Activated T-cell treated with anti-CD3 and anti-CD28 coated beads, Interleukin-2, amount 50 U/mL, for 48 hours (primary cell): ENCODE data around the gene TBC1D5.
A peak's percentile ranks its signal among the peaks of the same experiment; 100 is the strongest.
"Not testable (repeated sequence)": the region's sequence is repeated elsewhere in the genome, so short reads cannot be mapped to it uniquely, and the experiment has no call there.

Source experiments
- DNase-seq, 2 experiments: peaks; one replicate each; pipeline ENCODE4 v3.0.0-alpha.2; 2020

The TBC1D5 gene, protein sequence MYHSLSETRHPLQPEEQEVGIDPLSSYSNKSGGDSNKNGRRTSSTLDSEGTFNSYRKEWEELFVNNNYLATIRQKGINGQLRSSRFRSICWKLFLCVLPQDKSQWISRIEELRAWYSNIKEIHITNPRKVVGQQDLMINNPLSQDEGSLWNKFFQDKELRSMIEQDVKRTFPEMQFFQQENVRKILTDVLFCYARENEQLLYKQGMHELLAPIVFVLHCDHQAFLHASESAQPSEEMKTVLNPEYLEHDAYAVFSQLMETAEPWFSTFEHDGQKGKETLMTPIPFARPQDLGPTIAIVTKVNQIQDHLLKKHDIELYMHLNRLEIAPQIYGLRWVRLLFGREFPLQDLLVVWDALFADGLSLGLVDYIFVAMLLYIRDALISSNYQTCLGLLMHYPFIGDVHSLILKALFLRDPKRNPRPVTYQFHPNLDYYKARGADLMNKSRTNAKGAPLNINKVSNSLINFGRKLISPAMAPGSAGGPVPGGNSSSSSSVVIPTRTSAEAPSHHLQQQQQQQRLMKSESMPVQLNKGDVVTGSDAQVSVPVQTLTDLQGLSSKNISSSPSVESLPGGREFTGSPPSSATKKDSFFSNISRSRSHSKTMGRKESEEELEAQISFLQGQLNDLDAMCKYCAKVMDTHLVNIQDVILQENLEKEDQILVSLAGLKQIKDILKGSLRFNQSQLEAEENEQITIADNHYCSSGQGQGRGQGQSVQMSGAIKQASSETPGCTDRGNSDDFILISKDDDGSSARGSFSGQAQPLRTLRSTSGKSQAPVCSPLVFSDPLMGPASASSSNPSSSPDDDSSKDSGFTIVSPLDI

DNA sequence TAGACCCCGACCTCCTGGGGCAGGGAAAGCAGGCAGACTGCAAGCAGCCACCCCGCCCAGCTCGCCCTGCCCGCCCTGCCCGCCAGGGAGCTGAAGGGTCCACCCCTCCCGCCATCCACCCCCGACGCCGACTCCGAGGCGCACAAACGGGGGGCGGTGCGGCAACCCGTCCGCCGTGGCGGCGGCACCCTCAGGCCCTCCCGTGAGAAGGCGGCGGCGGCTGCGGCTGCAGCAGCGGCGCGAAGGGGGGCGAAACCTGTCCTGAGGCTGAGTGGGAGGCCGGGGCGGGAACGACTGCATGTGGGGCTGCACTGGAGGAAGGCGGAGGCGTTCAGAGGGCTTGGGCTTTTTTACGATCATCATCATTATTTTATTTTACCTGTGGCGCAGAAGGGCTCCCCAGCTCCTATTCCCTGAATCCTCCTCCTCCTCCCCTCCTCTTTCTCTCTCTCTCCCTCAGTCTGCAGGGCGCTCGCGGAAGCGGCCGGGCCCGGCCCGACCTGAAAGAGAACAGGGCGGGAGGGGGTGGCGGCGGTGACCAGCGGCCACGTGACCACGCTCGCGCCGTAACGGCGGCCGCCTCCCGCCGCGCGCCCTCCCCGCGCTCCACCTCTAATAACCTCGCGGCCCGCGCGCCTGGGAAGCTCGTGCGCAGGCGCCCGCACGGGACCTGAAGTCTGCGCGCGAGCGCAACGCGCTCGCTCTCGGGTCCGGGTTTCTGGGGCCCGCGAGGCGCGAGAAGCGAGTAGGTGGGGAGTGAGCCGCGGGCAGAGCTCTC is at the start of gene TBC1D5:
TSS of gene TBC1D5 (minus strand) at position 530 of the 778 bp plus-strand sequence. CDS start 234,061 bp downstream, outside the sequence.
- DNase-seq: peak; percentile 95

DNA sequence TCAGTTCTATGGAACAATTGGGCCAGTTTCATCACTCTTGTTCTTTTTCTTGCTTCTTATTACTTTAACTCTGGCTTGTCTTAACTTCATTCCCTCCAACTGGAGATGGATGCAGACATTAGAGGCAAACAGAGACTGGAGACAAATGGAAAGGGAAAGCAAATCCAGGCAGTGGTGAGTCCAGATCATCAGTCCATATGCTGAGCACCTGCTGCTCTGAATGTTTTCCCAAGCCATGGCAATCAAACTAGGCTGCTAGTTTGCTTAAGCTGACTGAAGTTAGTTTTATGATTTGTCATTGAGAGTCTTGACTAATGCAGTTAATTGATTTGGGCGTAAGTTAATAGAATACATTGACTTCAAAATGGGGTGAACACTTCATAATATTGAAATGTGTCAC is 41.0 kb upstream of the TBC1D5 start:
- DNase-seq: no peak

DNA sequence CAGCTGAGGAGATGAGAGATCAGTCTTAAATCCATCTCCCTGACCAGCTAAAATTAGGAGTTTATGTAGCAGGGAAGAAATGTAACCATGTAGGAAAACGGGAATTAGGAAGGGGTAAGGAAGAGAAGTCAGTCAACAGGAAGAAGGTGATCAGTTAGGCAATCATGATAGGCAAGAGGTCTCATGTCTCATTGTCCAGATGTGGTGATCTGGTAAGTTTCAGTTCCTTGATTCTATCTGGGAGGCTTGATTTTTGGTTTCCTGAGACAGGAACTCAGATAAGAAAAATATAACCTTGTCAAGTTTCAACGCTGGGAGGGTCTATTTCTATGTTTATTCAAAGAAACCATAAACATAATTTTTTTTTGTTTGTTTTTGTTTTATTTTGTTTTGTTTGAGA is 40.3 kb upstream of the TBC1D5 start:
- DNase-seq: no peak

DNA sequence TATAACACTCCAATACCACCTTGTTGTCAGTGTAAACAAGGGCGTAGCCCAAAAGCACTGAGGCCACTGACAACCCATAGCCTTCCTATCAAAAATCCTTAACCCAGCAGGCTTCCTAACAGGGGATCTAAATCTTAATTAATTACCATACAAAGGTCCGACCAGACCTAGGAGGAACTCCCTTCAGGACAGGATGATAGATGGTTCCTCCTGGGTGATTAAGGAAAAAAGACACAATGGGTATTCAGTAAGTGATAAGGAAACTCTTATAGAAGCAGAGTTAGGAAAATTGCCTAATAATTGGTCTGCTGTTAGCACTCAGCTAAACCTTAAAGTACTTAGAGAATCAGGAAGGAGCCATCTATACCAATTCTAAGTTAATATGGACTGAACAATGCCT is 37.9 kb upstream of the TBC1D5 start:
- not testable (repeated sequence) for DNase-seq

DNA sequence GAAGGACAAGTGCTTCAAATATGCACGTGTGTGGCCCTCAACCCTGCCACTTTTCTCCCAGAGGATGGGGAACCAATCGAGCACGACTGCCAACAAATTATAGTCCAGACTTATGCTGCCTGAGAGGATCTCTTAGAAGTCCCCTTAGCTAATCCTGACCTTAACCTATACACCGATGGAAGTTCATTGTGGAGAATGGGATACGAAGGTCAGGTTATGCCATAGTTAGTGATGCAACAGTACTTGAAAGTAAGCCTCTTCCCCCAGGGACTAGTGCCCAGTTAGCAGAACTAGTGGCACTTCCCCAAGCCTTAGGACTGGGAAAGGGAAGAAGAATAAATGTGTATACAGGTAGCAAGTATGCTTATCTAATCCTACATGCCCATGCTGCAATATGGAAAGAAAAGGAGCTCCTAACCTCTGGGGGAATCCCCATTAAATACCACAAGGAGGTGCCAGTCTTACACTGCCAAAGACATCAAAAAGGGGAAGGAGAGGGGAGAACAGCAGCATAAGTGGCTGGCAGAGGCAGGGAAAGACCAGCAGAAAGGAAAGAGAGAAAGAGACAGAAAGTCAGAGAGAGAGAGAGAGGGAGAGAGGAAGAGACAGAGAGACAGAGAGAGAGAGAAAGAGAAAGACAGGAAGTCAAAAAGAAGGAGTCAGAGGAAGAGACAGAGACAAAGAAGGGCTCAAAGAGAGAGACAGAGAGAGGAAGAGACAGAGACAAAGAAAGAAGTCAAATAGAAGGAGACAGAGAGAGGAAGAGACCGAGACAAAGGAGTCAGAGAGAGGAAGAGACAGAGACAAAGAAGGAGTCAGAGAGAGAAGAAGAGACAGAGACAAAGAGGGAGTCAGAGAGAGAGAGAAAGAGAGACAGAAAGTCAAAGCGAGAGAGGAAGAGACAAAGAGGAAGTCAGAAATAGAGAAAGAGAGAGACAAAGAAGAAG is 37.1 kb upstream of the TBC1D5 start:
- DNase-seq: not testable (repeated sequence)

DNA sequence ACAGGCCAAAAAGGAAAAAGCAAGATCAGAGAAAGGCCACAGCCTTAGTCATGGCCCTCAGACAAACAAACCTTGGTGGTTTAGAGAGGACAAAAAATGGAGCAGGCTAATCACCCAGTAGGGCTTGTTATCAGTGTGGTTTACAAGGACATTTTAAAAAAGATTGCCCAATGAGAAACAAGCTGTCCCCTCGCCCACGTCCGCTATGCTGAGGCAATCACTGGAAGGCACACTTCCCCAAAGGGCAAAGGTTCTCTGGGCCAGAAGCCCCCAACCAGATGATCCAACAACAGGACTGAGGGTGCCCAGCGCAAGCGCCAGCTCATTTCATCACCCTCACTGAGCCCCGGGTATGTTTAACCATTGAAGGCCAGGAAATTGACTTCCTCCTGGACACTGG is 34.9 kb upstream of the TBC1D5 start:
- DNase-seq: not testable (repeated sequence)

DNA sequence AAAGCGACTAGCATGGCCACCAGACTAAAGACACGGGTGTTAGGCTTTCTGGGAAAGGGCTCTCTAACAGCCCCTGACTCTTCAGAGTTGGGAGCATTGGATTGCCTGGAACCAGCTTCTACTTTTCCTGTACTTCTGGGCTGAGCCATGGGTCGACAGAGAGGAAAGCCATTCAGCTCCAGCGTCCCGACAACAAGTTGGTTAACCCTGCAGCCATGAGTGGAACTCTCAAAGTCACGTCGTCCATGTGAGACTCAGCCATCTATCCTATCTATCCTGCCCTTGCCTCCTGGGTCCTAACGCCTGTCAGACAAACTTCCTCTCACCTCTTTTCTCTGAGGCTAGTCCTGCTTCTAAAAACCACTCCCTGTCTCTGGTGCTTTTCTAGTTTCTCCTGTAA is 32.6 kb upstream of the TBC1D5 start:
- peak; percentile 29 to 43 for DNase-seq

DNA sequence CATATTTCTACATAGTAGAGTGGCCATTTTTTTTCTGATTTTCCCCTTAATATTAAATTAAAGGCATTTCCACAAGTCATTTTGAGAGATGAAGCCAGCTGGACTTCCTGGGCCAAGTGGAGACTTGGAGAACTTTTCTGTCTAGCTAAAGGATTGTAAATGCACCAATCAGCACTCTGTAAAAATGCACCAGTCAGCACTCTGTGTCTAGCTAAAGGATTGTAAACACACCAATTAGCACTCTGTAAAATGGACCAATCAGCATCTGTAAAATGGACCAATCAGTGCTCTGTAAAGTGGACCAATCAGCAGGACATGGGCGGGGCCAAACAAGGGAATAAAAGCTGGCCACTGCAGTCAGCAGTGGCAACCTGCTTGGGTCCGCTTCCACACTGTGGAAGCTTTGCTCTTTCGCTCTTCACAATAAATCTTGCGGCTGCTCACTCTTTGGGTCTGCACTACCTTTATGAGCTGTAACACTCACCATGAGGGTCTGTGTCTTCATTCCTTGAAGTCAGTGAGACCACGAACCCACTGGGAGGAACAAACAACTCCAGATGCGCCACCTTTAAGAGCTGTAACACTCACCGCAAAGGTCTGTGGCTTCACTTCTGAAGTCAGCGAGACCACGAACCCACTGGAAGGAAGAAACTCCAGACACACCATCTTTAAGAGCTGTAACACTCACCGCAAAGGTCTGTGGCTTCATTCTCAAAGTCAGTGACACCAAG is 31.9 kb upstream of the TBC1D5 start:
- DNase-seq: peak; percentile 66 to 75

DNA sequence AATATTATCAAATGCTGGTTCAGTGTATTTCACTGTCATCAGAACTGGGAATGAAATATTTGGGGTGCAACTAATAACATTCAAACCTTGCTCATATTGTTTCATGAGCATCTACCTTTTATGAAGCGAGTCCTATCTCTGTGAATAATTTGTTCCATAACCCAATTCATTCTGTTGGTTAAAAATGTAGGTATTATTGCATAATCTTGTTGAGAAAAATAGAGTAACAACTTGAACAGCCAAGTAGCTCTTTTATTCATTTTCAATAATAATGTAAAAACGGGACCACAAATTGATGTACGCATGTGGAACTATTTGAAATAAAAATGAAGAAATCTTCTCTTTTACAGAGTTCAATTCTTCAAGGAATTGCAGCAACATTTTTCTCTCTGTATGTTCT is 30.1 kb upstream of the TBC1D5 start:
- no peak for DNase-seq

DNA sequence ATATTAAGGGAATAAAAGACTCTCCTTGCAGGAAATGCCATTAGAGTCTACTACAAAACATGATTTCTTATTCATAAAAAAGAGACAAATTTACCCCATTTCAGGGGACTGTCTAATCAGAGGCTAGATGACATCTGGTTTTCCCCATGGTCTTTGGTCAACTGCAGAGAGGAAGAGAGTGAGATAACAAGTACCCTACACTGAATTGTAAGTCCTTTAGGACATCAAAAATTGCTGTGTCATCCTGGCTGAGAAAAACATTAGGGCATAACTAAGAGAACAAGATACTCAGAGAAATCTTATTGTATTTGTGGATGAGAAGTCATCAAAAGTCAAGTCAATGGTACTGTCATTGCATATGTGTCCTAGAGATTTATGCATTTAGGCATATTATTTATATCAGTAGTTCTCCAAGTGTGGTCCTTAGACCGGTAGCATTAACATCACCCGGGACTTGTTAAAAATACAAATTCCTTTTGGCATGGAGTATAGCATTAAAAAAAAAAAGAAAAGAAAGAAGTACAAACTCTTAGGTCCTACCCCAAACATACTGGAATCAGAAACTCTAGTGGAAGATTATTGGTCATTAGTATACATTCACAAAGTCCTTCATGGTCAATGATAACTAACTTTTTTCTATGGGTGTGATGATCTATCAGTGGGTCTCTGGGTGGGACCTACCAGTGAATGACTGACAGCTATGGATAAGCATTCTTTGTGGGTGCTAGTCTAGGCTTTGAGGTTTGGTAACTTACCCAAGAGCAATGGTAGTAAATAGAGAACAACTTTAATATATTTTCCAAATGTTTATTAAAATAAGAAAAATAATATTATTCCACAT is 29.0 kb upstream of the TBC1D5 start:
- no peak for DNase-seq

DNA sequence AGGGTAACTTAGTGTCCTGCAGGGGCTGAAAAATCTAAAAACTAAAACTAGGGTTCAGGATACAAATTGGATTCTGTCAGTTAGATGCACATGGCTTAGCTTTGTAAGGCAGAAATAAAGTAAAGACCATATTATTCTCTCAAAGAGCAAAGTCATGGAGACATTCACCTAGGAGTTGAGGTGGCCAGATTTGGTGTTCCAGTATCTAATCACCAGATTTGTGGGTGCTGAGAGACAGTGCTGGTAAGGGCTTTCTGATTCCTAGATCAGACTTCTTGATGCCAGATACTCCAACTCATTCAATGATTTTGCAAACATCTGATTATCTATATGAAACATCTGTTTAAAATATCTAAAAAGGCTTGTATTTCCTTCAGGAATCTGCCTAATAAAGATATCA is 28.3 kb upstream of the TBC1D5 start:
- no peak for DNase-seq

DNA sequence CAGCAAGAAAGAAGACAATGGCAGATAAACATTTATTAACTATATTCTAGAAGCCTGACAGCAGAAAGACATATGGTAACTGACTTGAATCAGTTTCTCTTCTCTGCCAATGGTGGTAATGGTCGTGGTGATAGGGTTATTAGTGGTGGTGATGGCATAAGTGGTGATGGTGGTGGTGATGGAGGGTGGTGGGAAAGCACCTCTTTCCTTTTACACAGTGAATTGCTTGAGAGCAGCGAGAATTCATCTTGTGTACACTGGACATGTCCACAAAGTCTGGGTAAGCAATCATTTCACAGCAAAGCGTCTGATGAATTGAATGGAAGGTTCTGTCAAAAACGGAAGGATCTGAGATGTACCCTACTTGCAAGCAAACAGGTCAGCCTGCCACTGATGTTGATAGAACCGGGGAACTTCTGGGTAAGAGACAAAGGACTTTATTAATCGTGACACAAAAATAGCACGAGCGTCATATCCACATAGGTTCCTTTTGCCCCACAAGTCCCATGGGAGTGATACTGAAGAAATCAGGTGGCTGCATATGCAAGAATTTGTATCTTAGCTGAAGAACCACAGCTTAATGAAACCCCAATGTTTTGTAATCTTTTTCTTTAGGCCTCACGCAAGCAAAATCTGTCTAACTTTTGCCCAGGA is 23.5 kb upstream of the TBC1D5 start:
- DNase-seq: no peak

DNA sequence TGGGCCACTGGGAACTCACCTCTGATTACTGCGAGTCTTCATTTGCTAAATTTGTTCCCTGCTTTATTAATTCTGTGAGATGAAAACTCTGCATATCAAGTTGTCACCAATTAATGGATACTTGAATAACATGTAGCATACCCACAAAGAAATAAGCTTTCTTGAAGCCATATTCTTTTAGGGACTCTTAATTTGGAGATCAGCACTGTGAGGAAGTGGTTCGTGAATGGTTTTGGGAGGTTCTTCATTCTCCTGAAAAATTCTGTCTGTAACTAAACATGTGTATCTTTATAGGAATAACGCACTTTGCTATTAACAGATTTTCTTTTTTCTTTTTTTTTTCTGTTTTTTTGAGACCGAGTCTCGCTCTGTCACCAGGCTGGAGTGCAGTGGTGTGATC is 19.1 kb upstream of the TBC1D5 start:
- no peak for DNase-seq

DNA sequence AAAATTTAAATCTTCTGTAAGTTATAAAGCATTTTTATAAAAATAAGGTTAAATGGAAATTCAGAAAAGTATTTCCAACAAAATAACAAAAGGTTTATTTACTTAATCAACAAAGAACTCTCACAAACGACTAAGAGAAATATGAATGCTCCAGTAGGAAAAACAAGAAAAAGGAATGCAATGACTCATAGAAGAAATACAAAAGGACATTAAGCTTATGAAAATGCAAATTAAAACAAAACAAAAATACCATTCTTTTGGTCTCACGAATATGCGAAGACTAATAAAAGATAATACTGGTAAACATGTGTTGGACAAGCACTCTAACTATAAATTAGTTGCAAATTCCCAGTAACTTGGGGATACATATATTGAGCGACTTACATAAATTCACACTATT is 17.5 kb upstream of the TBC1D5 start:
- no peak for DNase-seq

DNA sequence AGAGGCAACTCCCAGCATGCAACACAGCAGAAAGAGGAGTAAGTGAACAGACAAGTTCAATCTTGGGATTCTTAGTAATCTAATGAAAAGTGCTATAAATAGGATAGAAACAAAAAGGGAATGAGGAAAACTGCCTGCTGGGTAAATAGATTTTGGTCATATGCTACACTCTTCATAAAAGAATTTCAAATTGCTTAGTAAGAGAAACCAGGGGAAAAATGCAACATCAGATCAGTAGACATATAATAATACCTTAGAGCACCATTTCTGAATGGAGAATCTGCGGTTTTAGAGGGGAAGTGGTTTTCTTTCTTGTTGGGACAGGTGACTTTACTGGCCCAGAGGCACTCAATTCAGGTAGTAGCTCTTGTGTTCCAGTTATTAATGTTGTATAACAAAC is 13.4 kb upstream of the TBC1D5 start:
- no peak for DNase-seq

DNA sequence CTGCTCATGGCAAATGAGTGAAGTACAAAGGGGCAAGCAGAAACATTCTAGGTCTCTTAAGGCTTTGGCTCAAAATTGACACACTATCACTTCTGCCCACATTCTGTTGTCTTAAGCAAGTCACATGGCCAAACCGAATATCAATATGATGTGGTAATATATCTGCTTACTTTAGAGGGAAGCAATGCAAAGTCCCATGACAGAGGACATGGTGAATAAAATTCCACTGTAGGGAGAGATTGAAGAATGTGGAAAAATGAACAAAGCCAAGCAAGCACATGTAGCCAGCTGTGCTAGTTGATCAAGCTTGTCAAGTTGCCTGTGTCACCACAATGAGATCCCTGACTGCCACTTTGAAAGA is 11.2 kb upstream of the TBC1D5 start:
- no peak for DNase-seq

DNA sequence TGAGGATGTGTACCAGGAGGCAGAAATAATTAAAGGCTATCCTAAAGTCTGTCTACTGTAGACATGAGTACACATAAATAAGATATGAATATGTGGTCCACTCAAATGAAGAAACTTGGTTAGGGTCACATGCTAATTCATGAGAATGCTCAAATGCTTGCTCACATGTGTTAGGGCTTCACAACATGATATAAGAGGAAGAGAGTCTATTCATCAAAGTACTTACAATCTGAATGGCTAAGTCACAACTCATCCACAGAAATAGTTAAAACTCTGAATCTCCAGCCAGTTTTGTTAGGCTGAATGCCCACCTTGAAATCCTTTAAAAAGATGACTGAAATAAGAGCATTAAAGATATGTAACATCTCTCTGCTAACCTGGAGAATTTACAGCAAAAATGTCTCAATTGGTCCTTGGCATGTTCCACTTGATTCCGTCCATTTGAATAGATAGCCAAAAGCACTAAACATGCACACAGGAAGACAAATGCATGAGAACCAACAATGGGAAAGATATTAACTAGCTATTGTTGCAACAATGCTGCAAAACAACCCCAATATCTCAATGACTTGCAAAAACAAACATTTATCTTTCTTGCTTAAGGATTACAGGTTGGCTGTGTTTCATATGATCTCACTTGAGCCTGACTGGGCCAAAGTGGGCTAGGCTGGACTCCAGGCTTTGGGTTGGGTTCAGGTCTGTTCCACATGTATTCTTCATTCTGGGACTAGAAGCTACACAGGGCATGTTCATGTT is 10.6 kb upstream of the TBC1D5 start:
- DNase-seq: no peak

DNA sequence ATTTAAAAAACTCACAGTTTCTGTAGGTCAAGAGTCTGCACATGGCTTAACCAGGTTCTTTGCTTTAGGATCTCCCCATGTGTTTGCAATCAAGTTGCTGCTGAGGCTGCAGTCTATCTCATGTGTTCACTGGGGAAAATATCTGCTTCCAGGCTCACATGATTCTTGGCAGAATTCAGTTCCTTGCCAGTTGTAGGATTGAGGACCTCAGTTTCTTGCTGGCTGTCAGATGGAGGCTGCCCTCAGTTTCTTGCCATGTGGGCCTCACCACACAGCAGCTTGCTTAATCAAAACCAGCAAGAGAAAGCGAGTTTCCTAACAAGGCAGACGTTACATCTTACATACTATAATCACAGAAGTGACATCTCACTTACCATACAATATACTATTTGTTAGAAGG is 10.0 kb upstream of the TBC1D5 start:
- DNase-seq: no peak

DNA sequence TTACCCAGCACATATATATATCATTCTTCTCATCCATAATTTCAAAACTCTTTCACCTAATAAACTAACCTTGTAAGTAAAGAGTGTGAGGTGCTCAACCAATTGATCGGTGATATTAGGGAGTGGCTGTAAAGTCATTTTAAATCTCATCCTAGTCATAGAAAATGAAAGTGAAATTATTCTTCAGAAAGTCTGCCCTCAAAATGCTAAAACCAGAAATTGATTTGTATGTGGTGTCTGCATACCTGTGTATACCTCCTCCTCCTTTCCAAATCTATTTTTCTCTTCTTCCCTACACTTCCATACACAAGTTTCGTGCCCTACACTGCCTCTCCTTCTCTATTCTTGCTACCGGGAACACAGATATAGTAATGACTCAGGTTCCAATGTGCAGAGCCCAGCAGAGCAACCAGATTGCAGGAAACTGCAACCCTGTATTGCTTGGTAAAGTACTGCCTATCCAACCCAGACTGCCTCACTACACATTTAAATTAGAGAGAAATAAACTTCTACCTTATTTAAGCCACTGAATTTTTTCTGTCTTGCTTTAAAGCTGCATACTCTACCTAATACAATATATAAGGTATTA is 7.4 kb upstream of the TBC1D5 start:
- no peak for DNase-seq
